Measurements from ENCODE around the gene SDHAF1.
"Not testable (repeated sequence)": the region's sequence is repeated elsewhere in the genome, so short reads cannot be mapped to it uniquely, and the experiment has no call there.

SDHAF1 gene

GRCh38 chr19:35978271-35978670 is 16.7 kb upstream of the SDHAF1 start:
- no peak for DNase-seq
- Histone ChIP-seq H4K20me1 (ENCODE audit: insufficient read depth, low read length) (no peaks in the 10 kb centered on the region), H3K9ac (ENCODE audit: low read depth, low read length) (no peak overlapping the region), H3K27me3 (ENCODE audit: insufficient read depth, low read length, poor library complexity) (no peaks in the 10 kb centered on the region), H3K4me1 (ENCODE audit: insufficient read depth, low read length) (no peaks in the 10 kb centered on the region), H3K9me3 (ENCODE audit: insufficient read depth, low read length, severe bottlenecking) (no peaks in the 10 kb centered on the region), H3K4me2 (ENCODE audit: insufficient read depth, low read length) (no peak overlapping the region), H3K4me3 (ENCODE audit: low read depth in 1 of 2, low read length in 2 of 2) (no peak overlapping the region), H3K36me3 (ENCODE audit: insufficient read depth, low read length) (no peaks in the 10 kb centered on the region), H2AFZ (ENCODE audit: low read depth, low read length) (no peak overlapping the region), H3K27ac (ENCODE audit: low read length) (no peak overlapping the region), H3K79me2 (ENCODE audit: insufficient read depth, low read length) (no peaks in the 10 kb centered on the region)
- TF ChIP-seq EZH2 (IDR thresholded peaks at IDR 0.05; ENCODE audit: borderline replicate concordance, low read depth, low read length, severe bottlenecking): no peak
- TF ChIP-seq CTCF (IDR thresholded peaks at IDR 0.05; ENCODE audit: borderline replicate concordance, extremely low read depth, low read length, poor library complexity, severe bottlenecking): no peak
- ATAC-seq (ENCODE audit: insufficient read depth, low read depth): no peak

- H3K4me2 ChIP-seq (ENCODE audit: insufficient read depth, low read length): no peak overlapping the region
- no peaks in the 10 kb centered on the region for H3K4me1 ChIP-seq (ENCODE audit: insufficient read depth, low read length)
- H3K9me3 ChIP-seq (ENCODE audit: insufficient read depth, low read length, severe bottlenecking): no peaks in the 10 kb centered on the region
- ATAC-seq (ENCODE audit: insufficient read depth, low read depth) (no peak), DNase-seq (no peak)
- no peaks in the 10 kb centered on the region for H4K20me1 ChIP-seq (ENCODE audit: insufficient read depth, low read length)
- H3K27me3 ChIP-seq (ENCODE audit: insufficient read depth, low read length, poor library complexity): no peaks in the 10 kb centered on the region
- no peak overlapping the region for H3K4me3 ChIP-seq (ENCODE audit: low read depth in 1 of 2, low read length in 2 of 2)
- H3K9ac ChIP-seq (ENCODE audit: low read depth, low read length): no peak overlapping the region
- TF ChIP-seq EZH2 (IDR thresholded peaks at IDR 0.05; ENCODE audit: borderline replicate concordance, low read depth, low read length, severe bottlenecking) (no peak), CTCF (IDR thresholded peaks at IDR 0.05; ENCODE audit: borderline replicate concordance, extremely low read depth, low read length, poor library complexity, severe bottlenecking) (no peak)
- H3K79me2 ChIP-seq (ENCODE audit: insufficient read depth, low read length): no peaks in the 10 kb centered on the region
- no peak overlapping the region for H3K27ac ChIP-seq (ENCODE audit: low read length)
- H2AFZ ChIP-seq (ENCODE audit: low read depth, low read length): no peak overlapping the region
- H3K36me3 ChIP-seq (ENCODE audit: insufficient read depth, low read length): no peaks in the 10 kb centered on the region
Measured at GRCh38 chr19:35978832-35979365, 16.1 kb upstream of the SDHAF1 start.

GRCh38 chr19:35980997-35981396 is 14.0 kb upstream of the SDHAF1 start:
- not testable (repeated sequence) for DNase-seq; H3K27me3 ChIP-seq (ENCODE audit: insufficient read depth, low read length, poor library complexity); H3K27ac ChIP-seq (ENCODE audit: low read length); H3K4me2 ChIP-seq (ENCODE audit: insufficient read depth, low read length); H3K4me3 ChIP-seq (ENCODE audit: low read depth in 1 of 2, low read length in 2 of 2); H3K9ac ChIP-seq (ENCODE audit: low read depth, low read length); H4K20me1 ChIP-seq (ENCODE audit: insufficient read depth, low read length); H3K36me3 ChIP-seq (ENCODE audit: insufficient read depth, low read length); H3K4me1 ChIP-seq (ENCODE audit: insufficient read depth, low read length); H3K79me2 ChIP-seq (ENCODE audit: insufficient read depth, low read length); H2AFZ ChIP-seq (ENCODE audit: low read depth, low read length); ATAC-seq (ENCODE audit: insufficient read depth, low read depth); H3K9me3 ChIP-seq (ENCODE audit: insufficient read depth, low read length, severe bottlenecking)

- H3K4me1 ChIP-seq (ENCODE audit: insufficient read depth, low read length): no peaks in the 10 kb centered on the region
- H3K27me3 ChIP-seq (ENCODE audit: insufficient read depth, low read length, poor library complexity): peaks cover 21% of the 10 kb centered on the region
- no peaks in the 10 kb centered on the region for H3K9me3 ChIP-seq (ENCODE audit: insufficient read depth, low read length, severe bottlenecking)
- H2AFZ ChIP-seq (ENCODE audit: low read depth, low read length): no peak overlapping the region
- DNase-seq (no peak), ATAC-seq (ENCODE audit: insufficient read depth, low read depth) (no peak)
- H3K36me3 ChIP-seq (ENCODE audit: insufficient read depth, low read length): no peaks in the 10 kb centered on the region
- no peak overlapping the region for H3K4me3 ChIP-seq (ENCODE audit: low read depth in 1 of 2, low read length in 2 of 2)
- H3K27ac ChIP-seq (ENCODE audit: low read length): no peak overlapping the region
- no peaks in the 10 kb centered on the region; the same call in 1 of the 2 replicates for H4K20me1 ChIP-seq (ENCODE audit: insufficient read depth, low read length)
- TF ChIP-seq EZH2 (IDR thresholded peaks at IDR 0.05; ENCODE audit: borderline replicate concordance, low read depth, low read length, severe bottlenecking) (no peak), CTCF (IDR thresholded peaks at IDR 0.05; ENCODE audit: borderline replicate concordance, extremely low read depth, low read length, poor library complexity, severe bottlenecking) (no peak)
- no peak overlapping the region for H3K9ac ChIP-seq (ENCODE audit: low read depth, low read length)
- no peaks in the 10 kb centered on the region for H3K79me2 ChIP-seq (ENCODE audit: insufficient read depth, low read length)
- H3K4me2 ChIP-seq (ENCODE audit: insufficient read depth, low read length): no peak overlapping the region
Measured at GRCh38 chr19:35983177-35983576, 11.8 kb upstream of the SDHAF1 start.
